GM12878 (cell line): ENCODE measurements around the gene CIB2. TPM values are rescaled to one million over a fixed set of nuclear protein-coding genes. Genes with fewer than 3 reads are reported as not detected.

Experiments used
- CREB1 ChIP-seq: IDR thresholded peaks from 2 replicates; pipeline ENCODE4 v1.6.1; 2012; ENCODE audit warnings: low read depth, mild to moderate bottlenecking, inconsistent platforms
- DPF2 ChIP-seq: fragments of 450-650 bp; IDR thresholded peaks from 2 replicates; pipeline ENCODE4 v1.6.1; 2017; ENCODE audit warnings: mild to moderate bottlenecking
- LARP7 ChIP-seq: fragments of 450-650 bp; IDR thresholded peaks from 2 replicates; pipeline ENCODE4 v1.6.1; 2017; ENCODE audit warnings: mild to moderate bottlenecking
- MTA2 ChIP-seq: fragments of 450-650 bp; IDR thresholded peaks from 2 replicates; pipeline ENCODE4 v1.6.1; 2016; ENCODE audit warnings: low read depth, mild to moderate bottlenecking, moderate library complexity
- MYB ChIP-seq: fragments of 150-350 bp; IDR thresholded peaks from 2 replicates; pipeline ENCODE4 v1.6.1; 2014; ENCODE audit warnings: mild to moderate bottlenecking, low read depth, low read length, borderline replicate concordance
- NFYA ChIP-seq: IDR thresholded peaks from 2 replicates; pipeline ENCODE4 v1.6.1; 2011; ENCODE audit warnings: low read depth, mild to moderate bottlenecking, low read length, improper control_type of control experiment, borderline replicate concordance
- NR2F1 ChIP-seq: fragments of 450-650 bp; conservative IDR thresholded peaks from 2 replicates; pipeline ENCODE4 v1.6.1; 2017; ENCODE audit warnings: mild to moderate bottlenecking
- POLR2A ChIP-seq: IDR thresholded peaks from 2 replicates; pipeline ENCODE4 v1.6.1; 2011; ENCODE audit warnings: low read depth, mild to moderate bottlenecking, low read length
- RAD21 ChIP-seq: IDR thresholded peaks from 2 replicates; pipeline ENCODE4 v1.6.1; 2011; ENCODE audit warnings: mild to moderate bottlenecking, low read depth, low read length, moderate library complexity; ENCODE audit not compliant: insufficient read depth
- RFX5 ChIP-seq: IDR thresholded peaks from 2 replicates; pipeline ENCODE4 v1.6.1; 2011; ENCODE audit warnings: low read depth, low read length, improper control_type of control experiment
- SMARCA5 ChIP-seq: fragments of 450-650 bp; IDR thresholded peaks from 2 replicates; pipeline ENCODE4 v1.6.1; 2017; ENCODE audit warnings: mild to moderate bottlenecking
- SUZ12 ChIP-seq: fragments of 200-600 bp; sonication (generic); IDR thresholded peaks from one replicate; pipeline ENCODE4 v1.6.1; 2018; ENCODE audit warnings: antibody characterized with exemption, mild to moderate bottlenecking; ENCODE audit not compliant: unreplicated experiment
- TAF1 ChIP-seq: IDR thresholded peaks from 2 replicates; pipeline ENCODE4 v1.6.1; 2011; ENCODE audit warnings: mild to moderate bottlenecking, low read depth, low read length, borderline replicate concordance
- YBX1 ChIP-seq: fragments of 450-650 bp; IDR thresholded peaks from 2 replicates; pipeline ENCODE4 v1.6.1; 2016; ENCODE audit warnings: antibody characterized with exemption
- ZNF24 ChIP-seq: fragments of 450-650 bp; IDR thresholded peaks from 2 replicates; pipeline ENCODE4 v1.6.1; 2017; ENCODE audit warnings: antibody characterized with exemption, mild to moderate bottlenecking
- polyA plus RNA-seq, 11 experiments: library from polyadenylated mRNA; depleted of rRNA in 4 of 11; unstranded in 6 of 11; stranded (reverse) in 5 of 11; fragments of >200 nt; fragmentation: Nextera tagmentation in 4 of 11; fragmentation: Illumina TruSeq in 1 of 11; extraction: Ambion mirVana in 4 of 11; extraction: Trizol in 1 of 11; gene quantifications; 1 replicate in 1 of 11; 2 replicates in 10 of 11; pipeline versions ENCODE4 v1.2.1 to v1.2.3, GENCODE V29; 2011 to 2016; ENCODE audit warnings: inconsistent platforms in 2 of 11, missing spikeins in 2 of 11, low read depth in 1 of 11
- total RNA-seq, 4 experiments: library from RNA; depleted of rRNA in 3 of 4; stranded (reverse); fragments of >200 nt in 3 of 4; fragmentation: Illumina TruSeq in 1 of 4; extraction: Trizol in 1 of 4; gene quantifications; 2 replicates each; pipeline versions ENCODE4 v1.2.1 to v1.2.3, GENCODE V29; 2013 to 2021
- TF ChIP-seq, protein P1 (sequence below): fragments of 450-650 bp; IDR thresholded peaks from 2 replicates; pipeline ENCODE4 v1.6.1; 2017; ENCODE audit warnings: low read depth, mild to moderate bottlenecking, moderate library complexity
- TF ChIP-seq, protein P2 (sequence below): fragments of 450-650 bp; formaldehyde crosslinking; IDR thresholded peaks from 2 replicates; pipeline ENCODE4 v1.4.0; 2022; ENCODE audit warnings: mild to moderate bottlenecking, moderate library complexity
- TF ChIP-seq, protein P3 (sequence below), 3 experiments: IDR thresholded peaks in 2 of 3; conservative IDR thresholded peaks in 1 of 3; 2 replicates each; pipeline ENCODE4 v1.5.1; 2011; ENCODE audit warnings: low read depth in 3 of 3, low read length in 3 of 3, mild to moderate bottlenecking in 3 of 3, control low read depth in 2 of 3, moderate library complexity in 2 of 3, inconsistent platforms in 1 of 3, mixed read lengths in 1 of 3; ENCODE audit not compliant: control insufficient read depth in 2 of 3, insufficient read depth in 1 of 3; ENCODE audit errors: extremely low read depth in 1 of 3
- TF ChIP-seq, protein P4 (sequence below): fragments of 450-650 bp; IDR thresholded peaks from 2 replicates; pipeline ENCODE4 v1.6.1; 2017; ENCODE audit warnings: antibody characterized with exemption, mild to moderate bottlenecking, moderate library complexity
- TF ChIP-seq, protein P5 (sequence below): IDR thresholded peaks from 2 replicates; pipeline ENCODE4 v1.6.1; 2011; ENCODE audit warnings: borderline replicate concordance, low read depth, mild to moderate bottlenecking, moderate library complexity, low read length; ENCODE audit not compliant: insufficient read depth, poor library complexity, severe bottlenecking

Gene CIB2
- total and polyA plus RNA-seq, 10 of the 15 experiments (the other 5 are each of a cell fraction or from before 2014, with no cell fraction given) = 0.56 to 12.1 (median 7.1) TPM

DNA sequence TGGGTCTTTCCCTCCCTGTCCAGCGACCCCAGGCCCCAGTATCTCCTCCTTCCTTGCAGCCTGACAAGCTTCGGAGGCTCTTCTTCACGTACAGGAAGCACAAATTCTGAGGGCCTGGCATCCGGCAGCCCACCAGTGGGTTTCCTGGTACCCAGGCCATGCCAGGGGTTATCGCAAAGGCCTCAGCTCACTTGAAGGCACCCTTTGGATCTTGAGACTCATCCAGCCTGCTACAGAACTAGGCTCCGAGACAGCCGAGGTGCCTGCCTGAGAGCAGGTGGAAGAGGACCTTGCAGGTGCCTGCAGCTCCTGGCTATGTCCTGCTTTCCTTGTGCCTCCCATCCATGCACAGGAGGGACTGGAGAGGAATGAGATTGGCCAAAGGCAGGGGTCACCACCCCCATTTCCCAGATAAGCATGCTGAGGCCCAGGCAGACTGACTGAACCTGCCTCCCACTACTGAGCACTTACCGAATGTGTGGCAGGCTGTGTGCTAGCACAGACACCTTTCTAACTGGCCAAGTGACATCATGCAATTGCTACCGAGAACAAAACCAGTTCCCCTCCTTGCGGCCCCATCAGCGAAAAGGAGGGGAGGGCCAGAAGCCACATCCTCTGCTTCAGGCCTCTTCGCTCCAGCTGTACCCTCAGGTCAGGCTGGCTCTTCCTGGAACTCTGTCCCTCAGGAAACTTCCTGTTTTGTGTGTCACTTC, 27.7 kb downstream of the CIB2 start (continued):
- TF ChIP-seq CREB1 = peak; percentile 70
- peak; percentile 77 for TF ChIP-seq ZNF24
- TF ChIP-seq RFX5 = no peak
- TF ChIP-seq RAD21 = peak; percentile 29
- TF ChIP-seq SMARCA5 = peak; percentile 98
- TF ChIP-seq DPF2 = peak; percentile 70
- TF ChIP-seq POLR2A = peak; percentile 72
- TF ChIP-seq, protein P1, sequence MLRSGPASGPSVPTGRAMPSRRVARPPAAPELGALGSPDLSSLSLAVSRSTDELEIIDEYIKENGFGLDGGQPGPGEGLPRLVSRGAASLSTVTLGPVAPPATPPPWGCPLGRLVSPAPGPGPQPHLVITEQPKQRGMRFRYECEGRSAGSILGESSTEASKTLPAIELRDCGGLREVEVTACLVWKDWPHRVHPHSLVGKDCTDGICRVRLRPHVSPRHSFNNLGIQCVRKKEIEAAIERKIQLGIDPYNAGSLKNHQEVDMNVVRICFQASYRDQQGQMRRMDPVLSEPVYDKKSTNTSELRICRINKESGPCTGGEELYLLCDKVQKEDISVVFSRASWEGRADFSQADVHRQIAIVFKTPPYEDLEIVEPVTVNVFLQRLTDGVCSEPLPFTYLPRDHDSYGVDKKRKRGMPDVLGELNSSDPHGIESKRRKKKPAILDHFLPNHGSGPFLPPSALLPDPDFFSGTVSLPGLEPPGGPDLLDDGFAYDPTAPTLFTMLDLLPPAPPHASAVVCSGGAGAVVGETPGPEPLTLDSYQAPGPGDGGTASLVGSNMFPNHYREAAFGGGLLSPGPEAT = peak; percentile 60; the same call in 1 of the 2 replicates
- TF ChIP-seq, protein P2, sequence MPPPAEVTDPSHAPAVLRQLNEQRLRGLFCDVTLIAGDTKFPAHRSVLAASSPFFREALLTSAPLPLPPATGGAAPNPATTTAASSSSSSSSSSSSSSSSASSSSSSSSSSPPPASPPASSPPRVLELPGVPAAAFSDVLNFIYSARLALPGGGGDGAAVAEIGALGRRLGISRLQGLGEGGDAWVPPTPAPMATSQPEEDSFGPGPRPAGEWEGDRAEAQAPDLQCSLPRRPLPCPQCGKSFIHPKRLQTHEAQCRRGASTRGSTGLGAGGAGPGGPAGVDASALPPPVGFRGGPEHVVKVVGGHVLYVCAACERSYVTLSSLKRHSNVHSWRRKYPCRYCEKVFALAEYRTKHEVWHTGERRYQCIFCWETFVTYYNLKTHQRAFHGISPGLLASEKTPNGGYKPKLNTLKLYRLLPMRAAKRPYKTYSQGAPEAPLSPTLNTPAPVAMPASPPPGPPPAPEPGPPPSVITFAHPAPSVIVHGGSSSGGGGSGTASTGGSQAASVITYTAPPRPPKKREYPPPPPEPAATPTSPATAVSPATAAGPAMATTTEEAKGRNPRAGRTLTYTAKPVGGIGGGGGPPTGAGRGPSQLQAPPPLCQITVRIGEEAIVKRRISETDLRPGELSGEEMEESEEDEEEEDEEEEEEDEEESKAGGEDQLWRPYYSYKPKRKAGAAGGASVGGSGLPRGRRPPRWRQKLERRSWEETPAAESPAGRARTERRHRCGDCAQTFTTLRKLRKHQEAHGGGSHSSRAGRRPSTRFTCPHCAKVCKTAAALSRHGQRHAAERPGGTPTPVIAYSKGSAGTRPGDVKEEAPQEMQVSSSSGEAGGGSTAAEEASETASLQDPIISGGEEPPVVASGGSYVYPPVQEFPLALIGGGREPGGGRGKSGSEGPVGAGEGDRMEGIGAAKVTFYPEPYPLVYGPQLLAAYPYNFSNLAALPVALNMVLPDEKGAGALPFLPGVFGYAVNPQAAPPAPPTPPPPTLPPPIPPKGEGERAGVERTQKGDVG = no peak
- TF ChIP-seq NFYA = no peak
- TF ChIP-seq, protein P3, sequence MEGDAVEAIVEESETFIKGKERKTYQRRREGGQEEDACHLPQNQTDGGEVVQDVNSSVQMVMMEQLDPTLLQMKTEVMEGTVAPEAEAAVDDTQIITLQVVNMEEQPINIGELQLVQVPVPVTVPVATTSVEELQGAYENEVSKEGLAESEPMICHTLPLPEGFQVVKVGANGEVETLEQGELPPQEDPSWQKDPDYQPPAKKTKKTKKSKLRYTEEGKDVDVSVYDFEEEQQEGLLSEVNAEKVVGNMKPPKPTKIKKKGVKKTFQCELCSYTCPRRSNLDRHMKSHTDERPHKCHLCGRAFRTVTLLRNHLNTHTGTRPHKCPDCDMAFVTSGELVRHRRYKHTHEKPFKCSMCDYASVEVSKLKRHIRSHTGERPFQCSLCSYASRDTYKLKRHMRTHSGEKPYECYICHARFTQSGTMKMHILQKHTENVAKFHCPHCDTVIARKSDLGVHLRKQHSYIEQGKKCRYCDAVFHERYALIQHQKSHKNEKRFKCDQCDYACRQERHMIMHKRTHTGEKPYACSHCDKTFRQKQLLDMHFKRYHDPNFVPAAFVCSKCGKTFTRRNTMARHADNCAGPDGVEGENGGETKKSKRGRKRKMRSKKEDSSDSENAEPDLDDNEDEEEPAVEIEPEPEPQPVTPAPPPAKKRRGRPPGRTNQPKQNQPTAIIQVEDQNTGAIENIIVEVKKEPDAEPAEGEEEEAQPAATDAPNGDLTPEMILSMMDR (IDR thresholded peaks at IDR 0.05 in 2 of 3, conservative IDR thresholded peaks at IDR 0.05 in 1 of 3; ENCODE audit: control insufficient read depth in 2 of 3, extremely low read depth in 1 of 3, insufficient read depth in 1 of 3, low read depth in 3 of 3, low read length in 3 of 3) = no peak; a peak in 1 of 6 replicates
- peak; percentile 57 for TF ChIP-seq NR2F1
- TF ChIP-seq LARP7 = no peak
- TF ChIP-seq, protein P4, sequence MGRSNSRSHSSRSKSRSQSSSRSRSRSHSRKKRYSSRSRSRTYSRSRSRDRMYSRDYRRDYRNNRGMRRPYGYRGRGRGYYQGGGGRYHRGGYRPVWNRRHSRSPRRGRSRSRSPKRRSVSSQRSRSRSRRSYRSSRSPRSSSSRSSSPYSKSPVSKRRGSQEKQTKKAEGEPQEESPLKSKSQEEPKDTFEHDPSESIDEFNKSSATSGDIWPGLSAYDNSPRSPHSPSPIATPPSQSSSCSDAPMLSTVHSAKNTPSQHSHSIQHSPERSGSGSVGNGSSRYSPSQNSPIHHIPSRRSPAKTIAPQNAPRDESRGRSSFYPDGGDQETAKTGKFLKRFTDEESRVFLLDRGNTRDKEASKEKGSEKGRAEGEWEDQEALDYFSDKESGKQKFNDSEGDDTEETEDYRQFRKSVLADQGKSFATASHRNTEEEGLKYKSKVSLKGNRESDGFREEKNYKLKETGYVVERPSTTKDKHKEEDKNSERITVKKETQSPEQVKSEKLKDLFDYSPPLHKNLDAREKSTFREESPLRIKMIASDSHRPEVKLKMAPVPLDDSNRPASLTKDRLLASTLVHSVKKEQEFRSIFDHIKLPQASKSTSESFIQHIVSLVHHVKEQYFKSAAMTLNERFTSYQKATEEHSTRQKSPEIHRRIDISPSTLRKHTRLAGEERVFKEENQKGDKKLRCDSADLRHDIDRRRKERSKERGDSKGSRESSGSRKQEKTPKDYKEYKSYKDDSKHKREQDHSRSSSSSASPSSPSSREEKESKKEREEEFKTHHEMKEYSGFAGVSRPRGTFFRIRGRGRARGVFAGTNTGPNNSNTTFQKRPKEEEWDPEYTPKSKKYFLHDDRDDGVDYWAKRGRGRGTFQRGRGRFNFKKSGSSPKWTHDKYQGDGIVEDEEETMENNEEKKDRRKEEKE = no peak
- no peak for TF ChIP-seq SUZ12
- TF ChIP-seq MYB = no peak
- no peak for TF ChIP-seq TAF1
- no peak for TF ChIP-seq YBX1
- TF ChIP-seq, protein P5, sequence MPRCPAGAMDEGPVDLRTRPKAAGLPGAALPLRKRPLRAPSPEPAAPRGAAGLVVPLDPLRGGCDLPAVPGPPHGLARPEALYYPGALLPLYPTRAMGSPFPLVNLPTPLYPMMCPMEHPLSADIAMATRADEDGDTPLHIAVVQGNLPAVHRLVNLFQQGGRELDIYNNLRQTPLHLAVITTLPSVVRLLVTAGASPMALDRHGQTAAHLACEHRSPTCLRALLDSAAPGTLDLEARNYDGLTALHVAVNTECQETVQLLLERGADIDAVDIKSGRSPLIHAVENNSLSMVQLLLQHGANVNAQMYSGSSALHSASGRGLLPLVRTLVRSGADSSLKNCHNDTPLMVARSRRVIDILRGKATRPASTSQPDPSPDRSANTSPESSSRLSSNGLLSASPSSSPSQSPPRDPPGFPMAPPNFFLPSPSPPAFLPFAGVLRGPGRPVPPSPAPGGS = no peak
- 0 out of 2 replicates have a peak, but pooled peaks have one; percentile 46 for TF ChIP-seq MTA2
